Activated naive CD8-positive, alpha-beta T cell (primary cell): Measurements from ENCODE around the gene LMCD1.

Source experiments
- H3K27ac Mint-ChIP-seq: one replicate; pipeline ENCODE4 v1.8.0; 2021; ENCODE audit warnings: mixed read lengths
- H3K27me3 Mint-ChIP-seq: one replicate; pipeline ENCODE4 v1.8.0; 2021; ENCODE audit warnings: mixed read lengths
- H3K36me3 Mint-ChIP-seq: one replicate; pipeline ENCODE4 v1.8.0; 2021; ENCODE audit warnings: mixed read lengths
- H3K4me1 Mint-ChIP-seq: one replicate; pipeline ENCODE4 v1.8.0; 2021; ENCODE audit warnings: low read depth, mixed read lengths
- H3K4me3 Mint-ChIP-seq: one replicate; pipeline ENCODE4 v1.8.0; 2021; ENCODE audit warnings: mild to moderate bottlenecking, mixed read lengths
- H3K9me3 Mint-ChIP-seq: one replicate; pipeline ENCODE4 v1.8.0; 2021; ENCODE audit warnings: low read depth, mixed read lengths

The LMCD1 gene

DNA sequence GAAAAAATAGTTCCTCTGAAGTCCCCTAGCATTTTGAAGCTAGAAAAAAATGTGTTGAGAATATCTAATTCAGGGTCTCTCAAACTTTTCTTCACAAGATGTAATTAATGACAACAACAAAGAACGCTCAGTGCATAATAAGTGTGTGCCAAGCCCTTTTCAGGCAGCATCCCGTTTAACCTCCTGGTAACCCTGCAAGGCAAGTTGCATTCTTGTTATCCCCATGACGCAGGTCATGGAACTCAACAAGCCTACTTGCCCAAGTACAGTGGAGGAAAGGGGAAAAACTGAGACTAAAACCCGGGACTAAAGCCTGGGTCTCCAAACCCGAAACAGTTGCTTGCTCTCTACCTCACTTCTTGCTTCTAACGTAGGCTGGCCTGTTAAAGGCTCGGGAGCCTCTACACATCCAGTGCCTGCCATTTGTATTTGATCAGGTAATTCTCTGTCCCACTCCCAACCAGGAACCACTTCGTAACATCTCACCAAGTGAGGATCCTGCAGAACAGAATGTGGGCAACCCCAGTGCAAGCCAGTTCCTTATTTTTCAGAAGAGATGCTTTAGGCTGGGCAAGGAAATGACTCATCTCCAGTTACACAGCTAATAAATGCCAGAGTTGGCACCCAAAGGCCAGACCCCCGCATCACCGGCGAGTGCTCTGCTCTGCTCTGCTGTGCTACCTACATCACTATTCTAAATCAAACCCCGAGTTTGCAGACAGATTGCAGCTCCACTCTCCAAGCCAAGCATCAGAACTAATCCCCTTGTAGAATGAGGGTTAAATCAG, 28.3 kb downstream of the LMCD1 start:
- H3K27me3 Mint-ChIP-seq = peaks cover 5% of the 10 kb centered on the region
- H3K4me1 Mint-ChIP-seq = no peaks in the 10 kb centered on the region
- no peaks in the 10 kb centered on the region for H3K9me3 Mint-ChIP-seq
- H3K36me3 Mint-ChIP-seq = no peaks in the 10 kb centered on the region
- H3K4me3 Mint-ChIP-seq = no peak overlapping the region
- H3K27ac Mint-ChIP-seq = no peak overlapping the region

DNA sequence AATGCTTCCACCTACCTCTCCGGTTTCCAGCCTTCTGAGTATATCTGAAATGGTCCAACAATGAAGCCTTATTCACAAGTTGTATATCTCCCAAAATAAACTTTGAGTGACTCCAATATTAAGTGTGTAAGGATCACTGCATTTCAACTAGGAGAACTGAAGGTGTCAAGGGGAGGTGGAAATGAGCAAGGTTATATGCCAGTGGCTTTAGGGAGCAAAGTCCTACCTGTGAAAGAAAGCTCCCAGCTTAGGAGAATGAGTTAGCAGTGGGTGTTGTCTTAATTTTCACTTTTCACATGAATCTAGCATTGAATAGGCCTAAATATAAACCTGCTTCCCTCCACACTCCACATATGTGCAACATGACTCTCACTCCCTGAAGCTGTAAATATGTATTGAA, 29.0 kb downstream of the LMCD1 start:
- no peaks in the 10 kb centered on the region for H3K9me3 Mint-ChIP-seq
- peaks cover 5% of the 10 kb centered on the region for H3K27me3 Mint-ChIP-seq
- no peak overlapping the region for H3K4me3 Mint-ChIP-seq
- no peaks in the 10 kb centered on the region for H3K36me3 Mint-ChIP-seq
- no peak overlapping the region for H3K27ac Mint-ChIP-seq
- no peaks in the 10 kb centered on the region for H3K4me1 Mint-ChIP-seq

DNA sequence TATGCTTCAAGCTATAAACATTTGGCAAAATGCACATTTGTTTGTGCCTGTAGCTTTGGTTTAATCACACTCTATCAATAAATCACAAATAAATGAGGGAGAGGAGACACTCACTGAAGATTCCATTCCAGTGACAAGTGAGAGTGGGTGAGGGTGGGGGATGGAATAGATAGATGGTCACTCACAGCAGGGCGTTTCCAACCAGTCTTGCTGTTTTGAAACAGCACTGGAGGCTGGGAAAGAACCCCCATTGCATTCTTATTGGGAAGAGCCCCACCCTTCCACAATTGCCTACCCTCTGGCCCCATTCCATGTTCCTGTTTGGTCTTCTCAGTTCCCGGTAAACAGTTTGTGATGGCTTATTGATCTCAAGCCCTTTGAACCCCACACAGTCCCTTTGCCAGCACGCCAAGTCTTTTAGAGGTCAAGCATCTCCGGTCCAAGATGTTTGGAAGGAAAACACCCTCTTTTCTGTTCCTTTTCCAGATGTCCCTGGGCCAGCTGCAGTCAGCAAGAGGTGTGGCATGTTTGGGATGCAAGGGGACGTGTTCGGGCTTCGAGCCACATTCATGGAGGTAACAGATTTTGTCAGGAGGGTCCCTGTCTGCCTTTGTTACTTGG, 30.7 kb downstream of the LMCD1 start:
- no peak overlapping the region for H3K4me3 Mint-ChIP-seq
- H3K9me3 Mint-ChIP-seq = no peaks in the 10 kb centered on the region
- no peaks in the 10 kb centered on the region for H3K4me1 Mint-ChIP-seq
- H3K27ac Mint-ChIP-seq = no peak overlapping the region
- no peaks in the 10 kb centered on the region for H3K36me3 Mint-ChIP-seq
- H3K27me3 Mint-ChIP-seq = peaks cover 5% of the 10 kb centered on the region

DNA sequence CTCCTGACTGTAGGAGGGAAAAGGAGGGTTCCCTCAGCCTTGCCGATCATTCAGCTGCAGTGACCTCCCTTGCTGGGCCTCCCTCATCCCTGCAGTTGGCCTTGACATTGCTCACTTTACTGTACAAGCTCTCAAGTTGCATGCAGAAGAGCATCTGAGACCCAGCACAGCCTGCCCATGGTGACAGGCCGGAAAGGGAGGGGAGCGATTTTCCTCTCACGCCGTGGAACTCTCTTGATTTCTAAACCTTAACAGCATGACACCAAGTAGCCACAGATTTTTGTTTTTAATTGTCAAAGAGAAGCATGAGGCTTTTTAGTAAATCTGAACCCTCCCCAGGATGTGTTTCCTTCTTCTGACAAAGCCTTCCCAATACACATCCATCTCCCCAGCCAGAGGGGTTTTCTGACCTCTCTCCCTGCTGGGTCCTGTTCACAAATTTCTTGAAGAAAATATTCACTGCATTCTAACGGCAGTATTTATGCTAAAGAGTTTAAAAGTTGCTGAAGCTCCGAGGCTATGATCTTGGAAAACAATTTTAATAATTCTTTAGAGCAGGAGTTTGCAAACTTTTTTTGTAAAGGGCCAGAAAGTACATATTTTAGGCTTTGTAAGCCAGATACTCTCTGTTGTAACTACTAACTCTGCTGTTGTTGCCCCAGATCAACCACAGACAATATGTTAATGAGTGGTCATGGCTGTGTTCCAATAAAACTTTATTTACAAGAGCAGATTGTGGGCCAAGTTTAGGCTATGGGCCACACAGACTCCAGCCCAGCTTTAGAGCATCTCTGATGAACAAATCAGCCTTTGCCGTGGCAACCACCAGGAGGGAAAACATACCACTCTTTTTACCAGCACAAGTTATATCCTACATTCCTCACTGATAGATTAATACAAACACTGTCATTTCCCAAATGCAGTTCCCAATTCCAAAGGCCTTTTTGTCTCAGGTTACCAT, 34.8 kb downstream of the LMCD1 start:
- peaks cover 5% of the 10 kb centered on the region for H3K27me3 Mint-ChIP-seq
- H3K36me3 Mint-ChIP-seq = no peaks in the 10 kb centered on the region
- no peak overlapping the region for H3K4me3 Mint-ChIP-seq
- no peaks in the 10 kb centered on the region for H3K4me1 Mint-ChIP-seq
- H3K27ac Mint-ChIP-seq = no peak overlapping the region
- no peaks in the 10 kb centered on the region for H3K9me3 Mint-ChIP-seq

DNA sequence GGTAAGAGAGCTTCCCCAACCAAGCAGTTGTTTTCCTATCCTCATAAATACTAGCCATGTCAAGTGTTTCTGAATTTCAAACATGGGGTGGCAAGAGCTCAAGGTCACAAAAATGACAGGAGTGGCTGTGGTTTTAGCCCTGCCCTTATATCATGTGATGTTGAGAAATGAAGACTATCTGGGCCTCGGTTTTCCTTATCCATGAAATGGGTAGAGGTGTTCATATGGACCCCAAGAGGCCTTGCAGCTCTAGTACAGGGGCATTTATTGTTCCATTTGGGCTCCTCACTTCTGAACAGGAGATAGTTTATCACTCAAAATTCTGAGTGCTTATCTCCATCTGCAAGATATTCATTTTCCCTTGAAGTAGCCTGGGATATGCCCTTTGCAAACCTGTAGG, 35.8 kb downstream of the LMCD1 start:
- no peak overlapping the region for H3K4me3 Mint-ChIP-seq
- no peaks in the 10 kb centered on the region for H3K9me3 Mint-ChIP-seq
- peaks cover 5% of the 10 kb centered on the region for H3K27me3 Mint-ChIP-seq
- H3K4me1 Mint-ChIP-seq = no peaks in the 10 kb centered on the region
- H3K27ac Mint-ChIP-seq = no peak overlapping the region
- no peaks in the 10 kb centered on the region for H3K36me3 Mint-ChIP-seq

DNA sequence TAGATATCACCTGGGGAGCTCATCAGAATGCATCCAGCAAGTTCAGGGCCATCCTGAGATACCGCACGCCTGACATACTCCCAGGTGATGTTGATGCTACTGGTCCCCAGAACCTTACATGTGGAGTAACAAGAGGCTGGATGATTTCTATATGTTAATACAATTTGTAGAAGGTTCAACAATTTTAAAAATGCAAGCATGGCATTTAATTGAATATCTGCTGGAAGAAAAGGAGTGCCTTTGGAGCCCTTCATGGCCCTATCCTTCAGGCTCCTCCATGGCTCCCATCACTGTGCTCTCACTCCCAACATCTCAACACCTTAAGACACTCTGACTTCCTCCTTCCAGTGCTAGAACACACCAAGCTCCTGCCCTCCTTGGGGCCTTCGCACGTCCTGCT, 36.6 kb downstream of the LMCD1 start:
- Mint-ChIP-seq H3K4me1 (no peaks in the 10 kb centered on the region), H3K4me3 (no peak overlapping the region), H3K27ac (no peak overlapping the region), H3K9me3 (no peaks in the 10 kb centered on the region), H3K36me3 (no peaks in the 10 kb centered on the region), H3K27me3 (peaks cover 5% of the 10 kb centered on the region)

DNA sequence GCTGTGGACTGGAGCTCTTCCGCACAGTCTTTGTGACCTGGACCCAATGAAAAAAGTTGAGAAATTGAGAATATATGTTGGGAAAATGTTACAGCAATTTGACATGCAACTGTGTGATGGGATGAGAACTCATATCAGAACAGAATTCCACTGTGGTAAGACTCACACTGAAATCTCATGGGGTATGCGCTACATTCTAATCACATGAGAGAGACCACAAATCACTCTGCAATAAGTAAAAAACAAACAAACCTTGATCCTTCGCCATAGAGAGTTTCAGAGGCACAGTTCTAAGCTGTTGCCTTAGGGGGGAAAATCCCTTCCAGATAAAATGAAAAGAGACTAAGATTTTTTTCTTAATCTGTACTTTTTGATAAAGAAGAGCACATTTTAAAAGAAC, 37.3 kb downstream of the LMCD1 start:
- Mint-ChIP-seq H3K27me3 (peaks cover 4% of the 10 kb centered on the region), H3K27ac (no peak overlapping the region), H3K9me3 (no peaks in the 10 kb centered on the region), H3K4me1 (no peaks in the 10 kb centered on the region), H3K4me3 (no peak overlapping the region), H3K36me3 (no peaks in the 10 kb centered on the region)

DNA sequence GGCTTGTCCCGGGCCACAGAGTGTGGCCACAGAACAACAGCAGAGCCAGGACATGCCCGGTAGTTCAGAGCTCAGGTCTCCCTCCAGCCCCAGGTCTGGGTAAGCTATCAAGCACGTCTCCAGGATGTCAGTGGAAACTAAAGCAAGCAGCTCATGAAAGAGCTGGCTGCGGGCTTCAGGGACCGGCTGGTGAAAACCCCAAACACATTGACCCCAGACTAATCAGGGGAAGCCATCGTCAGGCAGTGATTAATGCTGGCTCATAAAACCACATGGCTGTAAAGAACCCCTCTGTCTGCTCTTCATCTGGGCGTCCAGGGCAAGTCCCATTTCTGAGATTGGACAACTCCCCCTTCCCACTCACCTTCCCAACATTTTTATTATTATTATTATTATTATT, 37.8 kb downstream of the LMCD1 start:
- Mint-ChIP-seq H3K27ac (no peak overlapping the region), H3K27me3 (peaks cover 1% of the 10 kb centered on the region), H3K4me1 (no peaks in the 10 kb centered on the region), H3K4me3 (no peak overlapping the region), H3K9me3 (no peaks in the 10 kb centered on the region), H3K36me3 (no peaks in the 10 kb centered on the region)

DNA sequence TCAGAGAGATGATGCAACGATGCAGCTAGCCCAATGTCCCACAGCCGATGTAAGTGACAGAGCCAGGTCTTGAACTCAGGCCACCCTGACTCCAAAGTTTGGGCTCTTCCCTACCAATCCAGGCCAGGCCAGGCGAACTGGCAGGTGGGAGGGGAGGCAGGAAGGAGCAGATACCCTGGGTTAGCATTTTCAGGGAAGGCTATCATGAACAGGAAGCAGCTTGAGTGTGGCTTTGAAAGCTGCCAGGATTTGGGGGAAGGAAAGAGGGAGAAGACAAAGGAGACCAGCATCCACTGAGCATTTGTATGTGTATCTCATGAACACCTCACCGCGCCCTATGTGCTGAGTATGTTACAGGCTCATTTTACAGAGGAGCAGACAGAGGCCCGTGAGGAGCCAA, 38.8 kb downstream of the LMCD1 start:
- no peaks in the 10 kb centered on the region for H3K9me3 Mint-ChIP-seq
- H3K36me3 Mint-ChIP-seq = no peaks in the 10 kb centered on the region
- H3K27me3 Mint-ChIP-seq = no peaks in the 10 kb centered on the region
- H3K27ac Mint-ChIP-seq = no peak overlapping the region
- H3K4me1 Mint-ChIP-seq = no peaks in the 10 kb centered on the region
- H3K4me3 Mint-ChIP-seq = no peak overlapping the region

DNA sequence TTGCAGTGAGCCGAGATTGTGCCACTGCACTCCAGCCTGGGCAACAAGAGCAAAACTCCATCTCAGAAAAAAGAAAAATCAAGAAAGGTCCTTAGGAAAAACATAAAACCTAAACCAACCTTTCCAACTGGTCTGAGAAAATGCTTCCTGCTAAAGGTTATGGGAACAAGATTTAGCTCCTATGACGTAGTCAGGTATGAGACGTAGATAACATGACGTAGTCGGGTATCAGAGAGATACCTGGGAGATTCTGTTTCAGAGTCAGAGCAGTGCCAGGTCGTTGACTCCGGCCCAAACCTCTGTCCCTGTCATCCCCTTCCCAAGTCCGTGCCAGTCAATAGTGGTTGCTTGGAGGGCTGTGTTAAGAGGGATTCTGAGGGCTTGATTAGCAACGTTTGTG, 39.9 kb downstream of the LMCD1 start:
- Mint-ChIP-seq H3K36me3 (no peaks in the 10 kb centered on the region), H3K4me3 (no peak overlapping the region), H3K9me3 (no peaks in the 10 kb centered on the region), H3K4me1 (no peaks in the 10 kb centered on the region), H3K27me3 (no peaks in the 10 kb centered on the region), H3K27ac (no peak overlapping the region)

DNA sequence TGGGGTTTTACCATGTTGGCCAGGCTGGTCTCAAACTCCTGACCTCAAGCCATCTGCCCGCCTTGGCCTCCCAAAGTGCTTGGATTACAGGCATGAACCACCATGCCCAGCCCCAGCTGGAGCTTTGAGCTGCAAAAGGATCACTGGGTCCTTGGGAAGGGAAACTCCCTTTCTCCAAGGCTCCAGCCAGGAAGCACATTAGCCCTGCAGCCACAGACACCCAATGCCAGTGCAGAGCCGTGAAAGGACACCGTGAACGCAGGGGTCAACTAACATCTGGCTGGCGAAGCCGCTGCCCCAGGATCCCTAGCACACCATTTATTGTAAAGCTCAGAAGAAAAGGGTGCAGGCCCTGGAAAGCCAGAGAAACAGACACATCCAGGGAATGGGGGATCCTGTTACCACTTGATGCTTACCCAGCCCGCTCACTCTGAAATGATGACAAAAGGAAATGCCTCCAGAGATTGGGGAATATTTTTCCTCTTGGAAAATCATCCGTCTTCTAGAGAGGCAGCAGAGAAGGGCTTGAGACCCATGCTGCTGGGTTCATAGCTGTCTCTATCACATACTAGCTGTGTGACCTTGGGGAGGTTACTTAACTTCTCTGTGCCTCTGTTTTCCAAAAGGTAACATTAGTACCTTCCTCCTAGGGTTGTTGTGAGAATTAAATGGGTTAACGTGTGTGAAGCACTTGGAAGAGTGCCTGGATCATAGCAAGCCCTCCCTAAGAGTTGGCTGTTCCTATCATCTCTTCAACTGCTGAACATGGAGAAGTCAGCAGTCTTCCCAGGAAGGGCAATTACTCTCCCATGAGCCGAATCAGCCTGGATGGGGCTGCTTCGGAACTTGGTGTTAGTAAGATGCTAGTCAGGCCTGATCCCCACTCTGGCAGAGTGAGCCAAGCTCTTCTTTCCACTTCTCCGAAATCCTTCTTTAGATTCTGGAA, 40.8 kb downstream of the LMCD1 start:
- no peaks in the 10 kb centered on the region for H3K36me3 Mint-ChIP-seq
- no peaks in the 10 kb centered on the region for H3K9me3 Mint-ChIP-seq
- H3K4me1 Mint-ChIP-seq = no peaks in the 10 kb centered on the region
- H3K27me3 Mint-ChIP-seq = no peaks in the 10 kb centered on the region
- H3K4me3 Mint-ChIP-seq = no peak overlapping the region
- no peak overlapping the region for H3K27ac Mint-ChIP-seq

DNA sequence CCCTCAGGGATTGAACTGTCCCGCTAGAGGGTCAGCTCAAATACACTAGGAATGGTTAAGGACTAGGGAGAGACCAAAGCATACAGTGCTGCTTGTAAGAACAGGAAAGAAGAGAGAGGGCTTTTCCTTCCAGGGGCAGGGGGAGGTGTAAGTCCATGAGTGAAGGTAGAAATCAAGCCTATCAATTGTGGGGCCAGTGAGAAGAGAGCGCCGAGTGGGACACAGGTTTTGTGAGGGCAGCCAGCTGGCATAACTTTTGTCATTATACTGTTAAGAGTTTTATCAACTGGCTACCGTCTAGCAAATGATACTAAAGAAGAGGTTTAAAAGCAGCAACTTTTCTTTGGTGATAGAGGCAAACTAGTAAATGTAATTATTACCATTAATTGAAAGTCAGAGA, 45.0 kb downstream of the LMCD1 start:
- Mint-ChIP-seq H3K4me3 (no peak overlapping the region), H3K27me3 (no peaks in the 10 kb centered on the region), H3K27ac (no peak overlapping the region), H3K4me1 (no peaks in the 10 kb centered on the region), H3K36me3 (no peaks in the 10 kb centered on the region), H3K9me3 (no peaks in the 10 kb centered on the region)

DNA sequence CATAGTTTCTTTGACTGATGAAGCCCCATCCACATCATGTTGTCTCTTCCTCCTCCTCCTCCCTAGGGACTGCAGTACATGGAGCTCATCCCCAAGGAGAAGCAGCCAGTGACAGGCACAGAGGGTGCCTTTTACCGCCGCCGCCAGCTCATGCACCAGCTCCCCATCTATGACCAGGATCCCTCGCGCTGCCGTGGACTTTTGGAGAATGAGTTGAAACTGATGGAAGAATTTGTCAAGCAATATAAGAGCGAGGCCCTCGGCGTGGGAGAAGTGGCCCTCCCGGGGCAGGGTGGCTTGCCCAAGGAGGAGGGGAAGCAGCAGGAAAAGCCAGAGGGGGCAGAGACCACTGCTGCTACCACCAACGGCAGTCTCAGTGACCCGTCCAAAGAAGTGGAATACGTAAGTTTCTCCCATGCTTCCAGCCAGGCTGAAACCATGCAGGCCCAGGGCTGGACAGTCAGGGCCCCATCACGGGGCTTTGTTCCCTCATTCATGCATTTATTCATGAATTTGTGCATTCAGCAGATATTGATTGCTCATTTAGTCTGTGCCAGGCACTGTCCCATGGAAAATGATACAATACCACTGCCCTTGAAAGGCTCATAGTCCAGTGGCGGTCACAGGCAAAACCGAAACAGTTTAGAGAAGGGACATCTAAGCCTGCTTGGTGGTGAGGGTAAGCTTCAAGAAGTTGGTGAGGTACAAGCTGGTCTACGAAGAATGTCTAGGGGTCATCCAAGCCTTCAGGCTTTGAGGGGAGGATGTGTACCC, 47.1 kb downstream of the LMCD1 start:
- H3K36me3 Mint-ChIP-seq = no peaks in the 10 kb centered on the region
- H3K27me3 Mint-ChIP-seq = no peaks in the 10 kb centered on the region
- no peaks in the 10 kb centered on the region for H3K4me1 Mint-ChIP-seq
- H3K4me3 Mint-ChIP-seq = no peak overlapping the region
- H3K27ac Mint-ChIP-seq = no peak overlapping the region
- no peaks in the 10 kb centered on the region for H3K9me3 Mint-ChIP-seq

DNA sequence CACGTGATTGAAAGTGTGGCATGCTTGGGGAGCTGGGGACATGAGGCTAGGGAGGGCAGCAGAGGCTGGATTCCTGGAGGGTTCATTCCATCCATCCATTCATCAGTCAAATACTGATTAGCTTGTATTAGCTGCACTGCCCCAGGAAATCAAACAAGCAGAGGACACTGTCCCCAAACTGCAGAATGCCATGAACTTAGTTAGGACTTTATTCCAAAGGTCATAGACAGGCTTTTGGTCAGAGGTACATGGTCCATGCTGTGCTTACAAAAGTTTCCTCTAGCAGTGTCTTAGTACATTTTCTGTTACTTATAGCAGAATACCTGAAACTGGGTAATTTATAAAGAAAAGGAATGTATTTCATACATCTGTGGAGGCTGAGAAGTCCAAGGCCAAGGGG, 47.7 kb downstream of the LMCD1 start:
- H3K36me3 Mint-ChIP-seq = no peaks in the 10 kb centered on the region
- H3K9me3 Mint-ChIP-seq = no peaks in the 10 kb centered on the region
- H3K27ac Mint-ChIP-seq = no peak overlapping the region
- H3K27me3 Mint-ChIP-seq = no peaks in the 10 kb centered on the region
- H3K4me3 Mint-ChIP-seq = no peak overlapping the region
- H3K4me1 Mint-ChIP-seq = no peaks in the 10 kb centered on the region
